Measurements from ENCODE around the gene FOXK1. TPM values are rescaled to one million over a fixed set of nuclear protein-coding genes. Genes with fewer than 3 reads are reported as not detected.

The FOXK1 gene
- total and polyA plus RNA-seq, 2 experiments from 2014 or later: 2.3 to 12.7 TPM

- TF ChIP-seq CTCF (conservative IDR thresholded peaks at IDR 0.05; ENCODE audit: low read depth in 2 of 2): no peak
- TF ChIP-seq REST (IDR thresholded peaks at IDR 0.05; ENCODE audit: unreplicated experiment): no peak
- TF ChIP-seq ZNF331 (CRISPR knock-in tag; IDR thresholded peaks at IDR 0.05; ENCODE audit: low read depth): no peak
- no peak for TF ChIP-seq EZH2phosphoT487 (IDR thresholded peaks at IDR 0.05; ENCODE audit: unreplicated experiment)
- no peak for TF ChIP-seq ZNF462 (CRISPR knock-in tag; IDR thresholded peaks at IDR 0.05)
- no peak for TF ChIP-seq ZNF114 (CRISPR knock-in tag; IDR thresholded peaks at IDR 0.05)
- TF ChIP-seq NANOG (IDR thresholded peaks at IDR 0.05; ENCODE audit: borderline replicate concordance): no peak
- no peak for TF ChIP-seq JUNB (IDR thresholded peaks at IDR 0.05; ENCODE audit: unreplicated experiment)
- TF ChIP-seq POLR2AphosphoS5 (IDR thresholded peaks at IDR 0.05; ENCODE audit: low read depth): no peak
- no peak for TF ChIP-seq EZH2 (IDR thresholded peaks at IDR 0.05; ENCODE audit: low read depth, unreplicated experiment)
- no peak for TF ChIP-seq CREB1 (CRISPR knock-in tag; IDR thresholded peaks at IDR 0.05; ENCODE audit: low read depth)
- TF ChIP-seq ETS1 (IDR thresholded peaks at IDR 0.05): no peak
- no peak for TF ChIP-seq STAT1 (IDR thresholded peaks at IDR 0.05; ENCODE audit: unreplicated experiment)
- Mint-ChIP-seq H3K4me3 (no peak overlapping the region), H3K27me3 (ENCODE audit: insufficient read depth, low read depth, poor library complexity) (no peaks in the 10 kb centered on the region), H3K36me3 (ENCODE audit: low read depth) (peaks cover 18% of the 10 kb centered on the region), H3K27ac (no peak overlapping the region), H3K4me1 (no peaks in the 10 kb centered on the region), H3K9me3 (no peaks in the 10 kb centered on the region)
- no peaks in the 10 kb centered on the region for H3K36me3 ChIP-seq (ENCODE audit: insufficient read depth)
- H3K9me2 ChIP-seq (ENCODE audit: insufficient read depth): no peaks in the 10 kb centered on the region
- H3K4me3 ChIP-seq: no peak overlapping the region
- no peak overlapping the region for H3K4me2 ChIP-seq
- H3K27me3 ChIP-seq (ENCODE audit: insufficient read depth): no peaks in the 10 kb centered on the region
- ATAC-seq: no peak
- no peak for DNase-seq (ENCODE audit: low spot score)
- no peaks in the 10 kb centered on the region; the same call in 1 of the 2 replicates for H4K20me1 ChIP-seq (replicated peaks; ENCODE audit: insufficient read depth)
- peaks cover 14% of the 10 kb centered on the region for H3K79me2 ChIP-seq (replicated peaks; ENCODE audit: insufficient read depth)
- H3K27ac ChIP-seq (ENCODE audit: low read depth): no peak overlapping the region
- no peaks in the 10 kb centered on the region for H3K4me1 ChIP-seq (ENCODE audit: insufficient read depth)
- H2AFZ ChIP-seq: no peak overlapping the region
- H3F3A ChIP-seq (replicated peaks; ENCODE audit: low read depth): no peaks in the 10 kb centered on the region
These were observed 100.5 kb downstream of the FOXK1 start for GRCh38 chr7:4782333-4783291.
